GM12878 (cell line): ENCODE data around the gene SAP30L. TPM values are rescaled to one million over a fixed set of nuclear protein-coding genes. Genes with fewer than 3 reads are reported as not detected.

Source experiments
- ATAC-seq: fragments of 200-7000 bp; cut with Tn5 transposase; 3 replicates; pipeline ENCODE4 v1.9.1; 2020; ENCODE audit warnings: mild to moderate bottlenecking, moderate library complexity
- BruUV-seq: library from RNA; stranded (reverse); fragments of 400-500 nt; replicated peaks from 2 replicates; lab custom pipeline; 2021; lab: Mats Ljungman, UMichigan
- CTCF ChIA-PET: fragments of 300-600 bp; sonication (Branson Sonifier 250); formaldehyde crosslinking; extraction: SDS; loops from one replicate; lab custom pipeline; 2021; ENCODE audit warnings: inconsistent platforms; lab: Yijun Ruan, JAX
- POLR2A ChIA-PET: fragments of 350-600 bp; formaldehyde crosslinking; extraction: SDS; loops from one replicate; lab custom pipeline; 2021; ENCODE audit warnings: inconsistent platforms; lab: Charles Lee
- RAD21 ChIA-PET: fragments of 300-600 bp; sonication (Branson Sonifier 250); formaldehyde crosslinking; loops from one replicate; lab custom pipeline; 2023; ENCODE audit warnings: antibody characterized with exemption; ENCODE audit not compliant: unreplicated experiment; lab: Charles Lee
- SMC1A ChIA-PET: fragments of 300-600 bp; sonication (Branson Sonifier 250); formaldehyde crosslinking; loops from one replicate; lab custom pipeline; 2023; ENCODE audit not compliant: unreplicated experiment, uncharacterized antibody; lab: Charles Lee
- DNase-seq: peaks from one replicate; pipeline ENCODE4 v3.0.0-alpha.2; 2011; ENCODE audit warnings: low read depth, low spot score
- FAIRE-seq: peaks from 3 replicates; lab custom pipeline; 2011; peaks lifted over from hg19 to GRCh38; lab: Jason Lieb, UNC
- H2AFZ ChIP-seq: 2 replicates; pipeline ENCODE4 v1.6.0; 2011; ENCODE audit warnings: low read depth, low read length, control low read depth; ENCODE audit not compliant: control insufficient read depth
- H3K27ac ChIP-seq: 2 replicates; pipeline ENCODE4 v1.5.1; 2011; ENCODE audit warnings: control low read depth; ENCODE audit not compliant: control insufficient read depth, insufficient read depth
- H3K27me3 ChIP-seq, 2 experiments: replicated peaks in 1 of 2; 2 replicates each; pipeline versions ENCODE4 v1.6.0 to v1.6.1; 2011; ENCODE audit warnings: low read length in 1 of 2; ENCODE audit not compliant: control insufficient read depth in 2 of 2, insufficient read depth in 2 of 2
- H3K36me3 ChIP-seq, 2 experiments: 2 replicates each; pipeline ENCODE4 v1.5.1; 2011; ENCODE audit warnings: low read length in 1 of 2; ENCODE audit not compliant: control insufficient read depth in 2 of 2, insufficient read depth in 2 of 2
- H3K4me1 ChIP-seq: 2 replicates; pipeline ENCODE4 v1.6.1; 2011; ENCODE audit warnings: mild to moderate bottlenecking, low read length, moderate library complexity, mixed read lengths; ENCODE audit not compliant: control insufficient read depth, insufficient read depth
- H3K4me2 ChIP-seq: 2 replicates; pipeline ENCODE4 v1.6.0; 2011; ENCODE audit warnings: control low read depth; ENCODE audit not compliant: control insufficient read depth, insufficient read depth
- H3K4me3 ChIP-seq: fragments of 200-600 bp; sonication (generic); 2 replicates; pipeline ENCODE4 v1.5.1; 2016
- H3K79me2 ChIP-seq: 2 replicates; pipeline ENCODE4 v1.6.0; 2011; ENCODE audit warnings: low read length; ENCODE audit not compliant: control insufficient read depth, insufficient read depth
- H3K9ac ChIP-seq: 2 replicates; pipeline ENCODE4 v1.8.0; 2011; ENCODE audit warnings: low read length, control low read depth, mixed read lengths; ENCODE audit not compliant: control insufficient read depth, insufficient read depth
- H3K9me3 ChIP-seq: replicated peaks from 3 replicates; pipeline ENCODE4 v1.5.1; 2011; ENCODE audit warnings: mild to moderate bottlenecking, low read length; ENCODE audit not compliant: control insufficient read depth, insufficient read depth
- H4K20me1 ChIP-seq: 2 replicates; pipeline ENCODE4 v1.6.0; 2011; ENCODE audit not compliant: control insufficient read depth, insufficient read depth
- BCL11A ChIP-seq: IDR thresholded peaks from 2 replicates; pipeline ENCODE4 v1.6.1; 2011; ENCODE audit warnings: low read depth, low read length
- CREM ChIP-seq: IDR thresholded peaks from 2 replicates; pipeline ENCODE4 v1.6.1; 2014; ENCODE audit warnings: antibody characterized with exemption, low read depth
- EED ChIP-seq: sonication (generic); IDR thresholded peaks from 2 replicates; pipeline ENCODE4 v1.6.1; 2016; ENCODE audit warnings: antibody characterized with exemption, low read depth
- HDGF ChIP-seq: fragments of 450-650 bp; IDR thresholded peaks from 2 replicates; pipeline ENCODE4 v1.6.1; 2016; ENCODE audit warnings: antibody characterized with exemption
- NBN ChIP-seq: fragments of 450-650 bp; IDR thresholded peaks from 2 replicates; pipeline ENCODE4 v1.6.1; 2016
- PBX3 ChIP-seq: IDR thresholded peaks from 2 replicates; pipeline ENCODE4 v1.6.1; 2011; ENCODE audit warnings: mild to moderate bottlenecking, low read depth, low read length, moderate library complexity; ENCODE audit not compliant: insufficient replicate concordance
- PKNOX1 ChIP-seq: fragments of 450-650 bp; IDR thresholded peaks from 2 replicates; pipeline ENCODE4 v1.6.1; 2016; ENCODE audit warnings: mild to moderate bottlenecking
- SREBF1 ChIP-seq: IDR thresholded peaks from 2 replicates; pipeline ENCODE4 v1.6.1; 2012; ENCODE audit warnings: mild to moderate bottlenecking, low read length
- TARDBP ChIP-seq: IDR thresholded peaks from 2 replicates; pipeline ENCODE4 v1.6.1; 2016; ENCODE audit warnings: borderline replicate concordance
- TCF3 ChIP-seq: IDR thresholded peaks from 2 replicates; pipeline ENCODE4 v1.6.1; 2012; ENCODE audit warnings: low read depth, mild to moderate bottlenecking, low read length, borderline replicate concordance; ENCODE audit not compliant: insufficient read depth
- ZNF274 ChIP-seq: IDR thresholded peaks from one replicate; pipeline ENCODE4 v1.8.0; 2011; ENCODE audit not compliant: insufficient read length, insufficient read depth
- ZNF384 ChIP-seq: IDR thresholded peaks from 2 replicates; pipeline ENCODE4 v1.6.1; 2012; ENCODE audit warnings: low read depth, mild to moderate bottlenecking, low read length, improper control_type of control experiment, borderline replicate concordance
- ZZZ3 ChIP-seq: IDR thresholded peaks from 2 replicates; pipeline ENCODE4 v1.6.1; 2011; ENCODE audit warnings: low read depth; ENCODE audit not compliant: control insufficient read depth, insufficient read length
- WGBS: methylation state at CpG from one replicate; pipeline ENCODE4 v1.1.6; 2016; ENCODE audit warnings: low lambda C conversion rate; ENCODE audit not compliant: insufficient replicate concordance, insufficient coverage; ENCODE audit errors: missing lambda C conversion rate; 5-methylcytosine and 5-hydroxymethylcytosine counted together
- in situ Hi-C: fragments of 300-500 bp; cut with MboI; formaldehyde crosslinking; loops from 9 replicates; pipeline ENCODE4 v1.14.3; 2018; ENCODE audit warnings: mixed read lengths
- intact Hi-C: fragments of 100-400 bp; cut with micrococcal nuclease; formaldehyde crosslinking; loops from one replicate; pipeline ENCODE4 v1.14.2; 2022; ENCODE audit not compliant: unreplicated experiment
- polyA plus RNA-seq, 11 experiments: library from polyadenylated mRNA; depleted of rRNA in 4 of 11; unstranded in 6 of 11; stranded (reverse) in 5 of 11; fragments of >200 nt; fragmentation: Nextera tagmentation in 4 of 11; fragmentation: Illumina TruSeq in 1 of 11; extraction: Ambion mirVana in 4 of 11; extraction: Trizol in 1 of 11; gene quantifications; 1 replicate in 1 of 11; 2 replicates in 10 of 11; pipeline versions ENCODE4 v1.2.1 to v1.2.3, GENCODE V29; 2011 to 2016; ENCODE audit warnings: inconsistent platforms in 2 of 11, missing spikeins in 2 of 11, low read depth in 1 of 11
- total RNA-seq, 4 experiments: library from RNA; depleted of rRNA in 3 of 4; stranded (reverse); fragments of >200 nt in 3 of 4; fragmentation: Illumina TruSeq in 1 of 4; extraction: Trizol in 1 of 4; gene quantifications; 2 replicates each; pipeline versions ENCODE4 v1.2.1 to v1.2.3, GENCODE V29; 2013 to 2021
- TF ChIP-seq, protein P1 (sequence below): fragments of 450-650 bp; IDR thresholded peaks from 2 replicates; pipeline ENCODE4 v1.6.1; 2017; ENCODE audit warnings: borderline replicate concordance
- TF ChIP-seq, protein P2 (sequence below): IDR thresholded peaks from 2 replicates; pipeline ENCODE4 v1.6.1; 2012; ENCODE audit warnings: low read depth, low read length, improper control_type of control experiment
- TF ChIP-seq, protein P3 (sequence below): IDR thresholded peaks from 2 replicates; pipeline ENCODE4 v1.6.1; 2012; ENCODE audit warnings: mild to moderate bottlenecking, low read depth, low read length
- TF ChIP-seq, protein P4 (sequence below): IDR thresholded peaks from 2 replicates; pipeline ENCODE4 v1.6.1; 2011; ENCODE audit warnings: borderline replicate concordance, low read depth, mild to moderate bottlenecking, moderate library complexity, mixed read lengths, low read length; ENCODE audit not compliant: insufficient read depth; ENCODE audit errors: extremely low read length

Gene SAP30L
- total and polyA plus RNA-seq, 10 of the 15 experiments (the other 5 are each of a cell fraction or from before 2014, with no cell fraction given), result 2.4 to 36.8 (median 15.7) TPM

- Histone ChIP-seq H3K79me2 (no peaks in the 10 kb centered on the region), H3K9ac (no peak overlapping the region), H4K20me1 (no peaks in the 10 kb centered on the region), H3K4me2 (no peak overlapping the region), H2AFZ (no peak overlapping the region), H3K27ac (no peak overlapping the region), H3K4me3 (no peak overlapping the region), H3K36me3 (no peaks in the 10 kb centered on the region; a peak in 1 of 4 replicates), H3K4me1 (peaks cover 37% of the 10 kb centered on the region), H3K27me3 (no peaks in the 10 kb centered on the region), H3K9me3 (no peaks in the 10 kb centered on the region)
- intact Hi-C loops, result loop anchor here (10.0 kb wide), 1 partner anchor 248 kb away; the partner anchor contains the start of gene LARP1
- DNase-seq (no peak), FAIRE-seq (no peak), ATAC-seq (no peak)
- no TSS peak for BruUV-seq
- ChIA-PET RAD21 (interaction anchor here (1.6 kb wide), 1 partner anchor 9 kb away, joined by 3 read pairs; no protein-coding TSS in a partner anchor), CTCF (interaction anchor here (1.1 to 2.1 kb wide), 2 partner anchors 15 to 38 kb away, joined by 3 to 5 read pairs; no protein-coding TSS in a partner anchor), SMC1A (interaction anchor here (0.6 to 1.0 kb wide), 2 partner anchors 40 to 489 kb away, joined by 3 read pairs; no protein-coding TSS in a partner anchor), POLR2A (interaction anchor here (0.6 kb wide), 1 partner anchor 447 kb away, joined by 7 read pairs; no protein-coding TSS in a partner anchor)
- 78% methylated on average over 11 of the region's 11 CpGs for WGBS
- in situ Hi-C loops, result no loop called here
- TF ChIP-seq HDGF (no peak), BCL11A (no peak), ZNF274 (no peak), PKNOX1 (no peak), NBN (no peak), PBX3 (no peak), EED (no peak), CREM (no peak), ZZZ3 (no peak), SREBF1 (no peak), ZNF384 (no peak), TCF3 (no peak), TARDBP (no peak)
- TF ChIP-seq, protein P1, sequence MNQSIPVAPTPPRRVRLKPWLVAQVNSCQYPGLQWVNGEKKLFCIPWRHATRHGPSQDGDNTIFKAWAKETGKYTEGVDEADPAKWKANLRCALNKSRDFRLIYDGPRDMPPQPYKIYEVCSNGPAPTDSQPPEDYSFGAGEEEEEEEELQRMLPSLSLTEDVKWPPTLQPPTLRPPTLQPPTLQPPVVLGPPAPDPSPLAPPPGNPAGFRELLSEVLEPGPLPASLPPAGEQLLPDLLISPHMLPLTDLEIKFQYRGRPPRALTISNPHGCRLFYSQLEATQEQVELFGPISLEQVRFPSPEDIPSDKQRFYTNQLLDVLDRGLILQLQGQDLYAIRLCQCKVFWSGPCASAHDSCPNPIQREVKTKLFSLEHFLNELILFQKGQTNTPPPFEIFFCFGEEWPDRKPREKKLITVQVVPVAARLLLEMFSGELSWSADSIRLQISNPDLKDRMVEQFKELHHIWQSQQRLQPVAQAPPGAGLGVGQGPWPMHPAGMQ, result no peak
- TF ChIP-seq, protein P2, sequence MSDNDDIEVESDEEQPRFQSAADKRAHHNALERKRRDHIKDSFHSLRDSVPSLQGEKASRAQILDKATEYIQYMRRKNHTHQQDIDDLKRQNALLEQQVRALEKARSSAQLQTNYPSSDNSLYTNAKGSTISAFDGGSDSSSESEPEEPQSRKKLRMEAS, result no peak
- TF ChIP-seq, protein P3, sequence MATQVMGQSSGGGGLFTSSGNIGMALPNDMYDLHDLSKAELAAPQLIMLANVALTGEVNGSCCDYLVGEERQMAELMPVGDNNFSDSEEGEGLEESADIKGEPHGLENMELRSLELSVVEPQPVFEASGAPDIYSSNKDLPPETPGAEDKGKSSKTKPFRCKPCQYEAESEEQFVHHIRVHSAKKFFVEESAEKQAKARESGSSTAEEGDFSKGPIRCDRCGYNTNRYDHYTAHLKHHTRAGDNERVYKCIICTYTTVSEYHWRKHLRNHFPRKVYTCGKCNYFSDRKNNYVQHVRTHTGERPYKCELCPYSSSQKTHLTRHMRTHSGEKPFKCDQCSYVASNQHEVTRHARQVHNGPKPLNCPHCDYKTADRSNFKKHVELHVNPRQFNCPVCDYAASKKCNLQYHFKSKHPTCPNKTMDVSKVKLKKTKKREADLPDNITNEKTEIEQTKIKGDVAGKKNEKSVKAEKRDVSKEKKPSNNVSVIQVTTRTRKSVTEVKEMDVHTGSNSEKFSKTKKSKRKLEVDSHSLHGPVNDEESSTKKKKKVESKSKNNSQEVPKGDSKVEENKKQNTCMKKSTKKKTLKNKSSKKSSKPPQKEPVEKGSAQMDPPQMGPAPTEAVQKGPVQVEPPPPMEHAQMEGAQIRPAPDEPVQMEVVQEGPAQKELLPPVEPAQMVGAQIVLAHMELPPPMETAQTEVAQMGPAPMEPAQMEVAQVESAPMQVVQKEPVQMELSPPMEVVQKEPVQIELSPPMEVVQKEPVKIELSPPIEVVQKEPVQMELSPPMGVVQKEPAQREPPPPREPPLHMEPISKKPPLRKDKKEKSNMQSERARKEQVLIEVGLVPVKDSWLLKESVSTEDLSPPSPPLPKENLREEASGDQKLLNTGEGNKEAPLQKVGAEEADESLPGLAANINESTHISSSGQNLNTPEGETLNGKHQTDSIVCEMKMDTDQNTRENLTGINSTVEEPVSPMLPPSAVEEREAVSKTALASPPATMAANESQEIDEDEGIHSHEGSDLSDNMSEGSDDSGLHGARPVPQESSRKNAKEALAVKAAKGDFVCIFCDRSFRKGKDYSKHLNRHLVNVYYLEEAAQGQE, result no peak
- TF ChIP-seq, protein P4, sequence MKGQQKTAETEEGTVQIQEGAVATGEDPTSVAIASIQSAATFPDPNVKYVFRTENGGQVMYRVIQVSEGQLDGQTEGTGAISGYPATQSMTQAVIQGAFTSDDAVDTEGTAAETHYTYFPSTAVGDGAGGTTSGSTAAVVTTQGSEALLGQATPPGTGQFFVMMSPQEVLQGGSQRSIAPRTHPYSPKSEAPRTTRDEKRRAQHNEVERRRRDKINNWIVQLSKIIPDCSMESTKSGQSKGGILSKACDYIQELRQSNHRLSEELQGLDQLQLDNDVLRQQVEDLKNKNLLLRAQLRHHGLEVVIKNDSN, result no peak
Measured at GRCh38 chr5:154506716-154507080, 60.9 kb downstream of the SAP30L start.
